ENCODE results near the gene PBOV1. TPM values are rescaled to one million over a fixed set of nuclear protein-coding genes. Genes with fewer than 3 reads are reported as not detected.

The PBOV1 gene
- total RNA-seq, 1 donor from 2014 or later, result not detected

GRCh38 chr6:138227316-138227781 is 9.1 kb upstream of the PBOV1 start:
- no peak for DNase-seq (ENCODE audit: low read depth, low spot score)
- H3K4me1 Mint-ChIP-seq, result no peaks in the 10 kb centered on the region
- peaks cover 2% of the 10 kb centered on the region for H3K27me3 Mint-ChIP-seq (ENCODE audit: low read depth)
- H3K27ac Mint-ChIP-seq (ENCODE audit: unreplicated experiment), result no peak overlapping the region
- H3K9me3 Mint-ChIP-seq, result no peaks in the 10 kb centered on the region
- no peak for TF ChIP-seq CTCF (conservative IDR thresholded peaks at IDR 0.05)
- H3K36me3 Mint-ChIP-seq (ENCODE audit: low read depth), result no peaks in the 10 kb centered on the region
- no peak overlapping the region for H3K4me3 Mint-ChIP-seq

DNA sequence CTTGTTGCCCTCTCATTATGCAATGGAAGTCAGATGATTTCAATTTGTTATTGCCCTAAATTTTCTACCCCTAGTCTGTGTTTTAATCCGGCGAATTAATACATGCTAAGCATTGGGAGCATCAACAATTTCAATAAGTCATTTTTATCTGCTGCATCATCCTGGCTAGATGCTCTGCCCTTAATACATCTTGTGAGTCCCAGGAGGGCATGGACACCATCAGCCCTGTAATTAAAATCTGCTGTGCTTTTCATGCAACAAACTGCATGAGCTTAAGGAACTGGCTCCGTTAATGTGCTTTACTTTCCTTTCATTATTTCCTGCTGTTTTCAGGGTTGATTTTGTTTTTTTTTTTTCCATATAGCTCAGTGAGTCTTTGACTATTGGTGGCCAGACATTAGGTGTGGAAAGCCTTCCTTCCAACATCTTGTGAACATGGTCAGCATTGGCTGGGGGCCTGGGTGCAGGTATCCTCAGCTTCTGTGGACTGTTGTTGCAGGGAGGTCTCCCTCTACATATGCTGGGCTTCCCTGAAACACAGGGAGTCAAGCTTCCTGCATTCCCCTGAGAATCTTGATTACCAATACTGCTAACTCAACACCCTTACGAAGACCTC is 8.5 kb upstream of the PBOV1 start:
- Mint-ChIP-seq H3K27me3 (ENCODE audit: low read depth) (peaks cover 2% of the 10 kb centered on the region), H3K4me3 (no peak overlapping the region), H3K9me3 (no peaks in the 10 kb centered on the region), H3K27ac (ENCODE audit: unreplicated experiment) (no peak overlapping the region), H3K36me3 (ENCODE audit: low read depth) (no peaks in the 10 kb centered on the region), H3K4me1 (no peaks in the 10 kb centered on the region)
- TF ChIP-seq CTCF (conservative IDR thresholded peaks at IDR 0.05), result no peak
- no peak for DNase-seq (ENCODE audit: low read depth, low spot score)

DNA sequence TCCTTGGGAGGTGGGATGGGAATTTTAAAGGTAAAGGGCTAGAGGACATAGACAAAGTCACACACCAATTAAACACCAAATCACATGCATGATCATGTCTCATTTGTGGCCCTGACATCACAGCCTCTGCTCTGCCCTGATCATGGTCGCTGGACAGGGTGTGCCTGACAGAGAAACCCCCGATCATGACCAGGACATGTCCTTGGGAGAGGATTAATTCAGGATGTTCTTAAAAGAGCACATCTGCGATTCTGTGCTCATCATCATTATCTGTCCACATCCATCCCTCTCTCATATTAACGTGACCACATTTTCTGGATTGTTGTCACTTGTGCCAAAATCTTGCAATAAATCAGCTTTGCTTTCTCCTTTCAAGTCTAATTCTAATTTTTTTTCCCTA is 7.7 kb upstream of the PBOV1 start:
- Mint-ChIP-seq H3K9me3 (no peaks in the 10 kb centered on the region), H3K4me1 (no peaks in the 10 kb centered on the region), H3K27ac (ENCODE audit: unreplicated experiment) (no peak overlapping the region), H3K4me3 (no peak overlapping the region), H3K27me3 (ENCODE audit: low read depth) (peaks cover 2% of the 10 kb centered on the region), H3K36me3 (ENCODE audit: low read depth) (no peaks in the 10 kb centered on the region)
- DNase-seq (ENCODE audit: low read depth, low spot score), result no peak
- no peak for TF ChIP-seq CTCF (conservative IDR thresholded peaks at IDR 0.05)

DNA sequence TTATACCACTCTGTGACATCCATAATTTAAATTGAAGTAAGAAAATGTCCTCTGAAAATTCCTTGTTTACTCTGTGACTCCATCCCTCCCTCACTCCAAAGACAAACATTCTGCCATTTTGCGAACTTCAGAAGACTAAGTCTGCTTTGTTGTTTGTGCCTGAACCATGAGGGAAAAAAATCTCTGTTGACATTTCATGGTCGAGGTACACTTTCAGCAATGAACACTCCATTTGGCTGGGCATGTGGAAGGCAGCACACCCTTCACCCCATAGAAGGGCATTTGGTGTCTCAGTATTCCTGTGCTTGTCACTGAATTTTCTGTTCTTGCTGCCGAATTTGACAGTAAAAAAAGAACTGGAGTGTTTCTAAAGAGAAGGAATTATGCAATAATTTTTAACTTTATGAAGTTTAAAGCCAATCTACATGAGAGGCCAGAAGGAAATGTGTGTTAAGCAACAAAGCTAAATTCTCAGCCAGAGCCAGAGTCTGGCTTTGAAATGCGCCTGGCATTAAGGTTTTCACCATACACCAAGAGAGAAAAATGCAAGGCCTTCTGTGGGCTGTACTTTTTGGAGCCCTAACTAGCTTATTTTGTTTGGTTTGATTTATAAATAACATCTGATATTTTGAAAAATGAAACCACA is 4.7 kb upstream of the PBOV1 start:
- H3K4me1 Mint-ChIP-seq, result no peaks in the 10 kb centered on the region
- H3K4me3 Mint-ChIP-seq, result no peak overlapping the region
- no peaks in the 10 kb centered on the region for H3K9me3 Mint-ChIP-seq
- peaks cover 4% of the 10 kb centered on the region for H3K27me3 Mint-ChIP-seq (ENCODE audit: low read depth)
- no peaks in the 10 kb centered on the region for H3K36me3 Mint-ChIP-seq (ENCODE audit: low read depth)
- no peak for TF ChIP-seq CTCF (conservative IDR thresholded peaks at IDR 0.05)
- H3K27ac Mint-ChIP-seq (ENCODE audit: unreplicated experiment), result no peak overlapping the region
- no peak for DNase-seq (ENCODE audit: low read depth, low spot score)

- Mint-ChIP-seq H3K27me3 (ENCODE audit: low read depth) (peaks cover 13% of the 10 kb centered on the region), H3K36me3 (ENCODE audit: low read depth) (no peaks in the 10 kb centered on the region), H3K27ac (ENCODE audit: unreplicated experiment) (no peak overlapping the region), H3K4me3 (no peak overlapping the region), H3K4me1 (no peaks in the 10 kb centered on the region), H3K9me3 (no peaks in the 10 kb centered on the region)
- TF ChIP-seq CTCF (conservative IDR thresholded peaks at IDR 0.05), result no peak
- no peak for DNase-seq (ENCODE audit: low read depth, low spot score)
These were observed 1.6 kb upstream of the PBOV1 start for GRCh38 chr6:138219901-138220300.
